Ishikawa (cell line): ENCODE data around the gene HOXD13.

Experiments used
- CREB1 ChIP-seq: IDR thresholded peaks from 2 replicates; pipeline ENCODE4 v1.6.1; 2012; ENCODE audit warnings: low read depth
- EP300 ChIP-seq: IDR thresholded peaks from 2 replicates; pipeline ENCODE4 v1.6.1; 2012; ENCODE audit warnings: borderline replicate concordance
- FOXM1 ChIP-seq: IDR thresholded peaks from 2 replicates; pipeline ENCODE4 v1.6.1; 2012; ENCODE audit warnings: low read depth, borderline replicate concordance
- MAX ChIP-seq: IDR thresholded peaks from 2 replicates; pipeline ENCODE4 v1.6.1; 2012
- RAD21 ChIP-seq: IDR thresholded peaks from 2 replicates; pipeline ENCODE4 v1.6.1; 2012; ENCODE audit warnings: low read depth
- TAF1 ChIP-seq: IDR thresholded peaks from 2 replicates; pipeline ENCODE4 v1.6.1; 2012; ENCODE audit warnings: low read depth, mild to moderate bottlenecking
- TCF12 ChIP-seq: IDR thresholded peaks from 2 replicates; pipeline ENCODE4 v1.6.1; 2012; ENCODE audit warnings: low read depth

GRCh38 chr2:176103194-176103593, 10.7 kb downstream of the HOXD13 start:
- TF ChIP-seq TAF1 (no peak), MAX (no peak), RAD21 (no peak), FOXM1 (no peak), TCF12 (no peak), EP300 (no peak), CREB1 (no peak)
